Osteoblast (primary cell): ENCODE data around the gene RUNX3. TPM values are rescaled to one million over a fixed set of nuclear protein-coding genes. Genes with fewer than 3 reads are reported as not detected.

Experiments
- DNase-seq: peaks from one replicate; pipeline ENCODE4 v3.0.0; 2011; ENCODE audit warnings: low spot score, mixed read lengths; ENCODE audit not compliant: insufficient read length; ENCODE audit errors: missing footprints
- H2AFZ ChIP-seq: 2 replicates; pipeline ENCODE4 v1.6.0; 2011; ENCODE audit warnings: mild to moderate bottlenecking, low read length
- H3K27ac ChIP-seq: 2 replicates; pipeline ENCODE4 v1.5.1; 2011; ENCODE audit warnings: mild to moderate bottlenecking, low read depth, low read length, moderate library complexity
- H3K27me3 ChIP-seq: 2 replicates; pipeline ENCODE4 v1.6.0; 2012; ENCODE audit warnings: mild to moderate bottlenecking, control low read depth, inconsistent platforms, low read length, moderate library complexity; ENCODE audit not compliant: insufficient read depth
- H3K36me3 ChIP-seq: 2 replicates; pipeline ENCODE4 v1.5.1; 2011; ENCODE audit warnings: mild to moderate bottlenecking, low read length, control low read depth, moderate library complexity; ENCODE audit not compliant: insufficient read depth
- H3K4me1 ChIP-seq: 2 replicates; pipeline ENCODE4 v1.5.1; 2011; ENCODE audit warnings: mild to moderate bottlenecking, low read length, control low read depth, moderate library complexity; ENCODE audit not compliant: insufficient read depth
- H3K4me2 ChIP-seq: 2 replicates; pipeline ENCODE4 v1.6.0; 2011; ENCODE audit warnings: mild to moderate bottlenecking, low read length; ENCODE audit not compliant: insufficient read depth
- H3K4me3 ChIP-seq: fragments of 200-600 bp; sonication (generic); 3 replicates; pipeline ENCODE4 v1.5.1; 2012; ENCODE audit warnings: mild to moderate bottlenecking, low read length, inconsistent platforms; ENCODE audit not compliant: insufficient read depth
- H3K79me2 ChIP-seq: 2 replicates; pipeline ENCODE4 v1.6.0; 2012; ENCODE audit warnings: mild to moderate bottlenecking, low read length, control low read depth, inconsistent platforms; ENCODE audit not compliant: insufficient read depth
- H3K9me3 ChIP-seq: 2 replicates; pipeline ENCODE4 v1.5.1; 2011; ENCODE audit warnings: low read depth, low read length, control low read depth
- H4K20me1 ChIP-seq: 2 replicates; pipeline ENCODE4 v1.6.0; 2012; ENCODE audit warnings: mild to moderate bottlenecking, low read length, control low read depth; ENCODE audit not compliant: insufficient read depth
- total RNA-seq: library from RNA; depleted of rRNA; stranded (reverse); fragments of >200 nt; gene quantifications from 2 replicates; pipeline ENCODE4 v1.2.3, GENCODE V29; 2012
- TF ChIP-seq, protein P1 (sequence below): IDR thresholded peaks from 2 replicates; pipeline ENCODE4 v1.5.1; 2011; ENCODE audit warnings: mild to moderate bottlenecking, low read depth, low read length, moderate library complexity; ENCODE audit errors: extremely low read depth

RUNX3 gene
- total RNA-seq, 1 donor = 3.6 TPM

DNA sequence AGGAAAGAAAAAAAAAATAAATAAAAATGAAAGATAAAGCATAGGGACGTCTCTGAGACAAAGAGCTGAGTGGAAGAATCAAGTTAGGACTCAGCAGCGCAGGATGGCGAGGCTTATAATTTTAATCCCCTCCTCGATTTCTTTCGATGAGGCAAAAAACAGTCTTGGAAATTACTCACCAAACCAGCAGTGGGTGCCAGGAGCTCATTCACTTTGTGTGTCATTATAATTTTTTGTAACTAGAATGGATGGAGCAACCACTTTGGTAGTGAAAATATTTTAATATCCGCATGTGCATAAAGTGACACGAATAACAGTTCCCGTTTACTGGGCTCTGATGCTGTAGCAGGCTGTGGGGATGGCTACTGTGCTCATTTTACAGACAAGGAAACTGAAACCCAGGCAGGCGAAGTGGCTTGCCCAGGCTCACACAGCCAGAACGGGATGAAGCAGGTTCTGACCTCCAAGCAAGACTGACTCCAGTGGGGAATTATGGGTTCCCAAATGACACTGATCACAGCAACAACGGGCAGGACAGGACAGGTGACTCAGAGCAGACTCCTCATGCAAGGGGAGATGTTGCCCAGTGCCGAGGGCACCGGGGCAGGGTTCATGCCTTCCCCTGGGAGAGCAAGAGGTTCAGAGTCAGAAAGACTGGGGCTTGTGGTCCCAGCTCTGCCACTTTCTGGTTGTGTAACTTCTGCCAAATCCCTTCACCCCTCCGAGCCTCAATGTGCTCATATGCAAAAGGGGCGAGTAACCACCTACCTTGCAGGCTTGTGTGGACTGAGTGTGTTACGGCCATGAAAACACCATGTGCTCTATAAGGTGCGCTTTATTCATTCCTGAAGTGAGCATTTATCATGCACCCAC is 63.6 kb downstream of the RUNX3 start:
- no peaks in the 10 kb centered on the region for H3K79me2 ChIP-seq
- TF ChIP-seq, protein P1, sequence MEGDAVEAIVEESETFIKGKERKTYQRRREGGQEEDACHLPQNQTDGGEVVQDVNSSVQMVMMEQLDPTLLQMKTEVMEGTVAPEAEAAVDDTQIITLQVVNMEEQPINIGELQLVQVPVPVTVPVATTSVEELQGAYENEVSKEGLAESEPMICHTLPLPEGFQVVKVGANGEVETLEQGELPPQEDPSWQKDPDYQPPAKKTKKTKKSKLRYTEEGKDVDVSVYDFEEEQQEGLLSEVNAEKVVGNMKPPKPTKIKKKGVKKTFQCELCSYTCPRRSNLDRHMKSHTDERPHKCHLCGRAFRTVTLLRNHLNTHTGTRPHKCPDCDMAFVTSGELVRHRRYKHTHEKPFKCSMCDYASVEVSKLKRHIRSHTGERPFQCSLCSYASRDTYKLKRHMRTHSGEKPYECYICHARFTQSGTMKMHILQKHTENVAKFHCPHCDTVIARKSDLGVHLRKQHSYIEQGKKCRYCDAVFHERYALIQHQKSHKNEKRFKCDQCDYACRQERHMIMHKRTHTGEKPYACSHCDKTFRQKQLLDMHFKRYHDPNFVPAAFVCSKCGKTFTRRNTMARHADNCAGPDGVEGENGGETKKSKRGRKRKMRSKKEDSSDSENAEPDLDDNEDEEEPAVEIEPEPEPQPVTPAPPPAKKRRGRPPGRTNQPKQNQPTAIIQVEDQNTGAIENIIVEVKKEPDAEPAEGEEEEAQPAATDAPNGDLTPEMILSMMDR = peak; percentile 22
- H2AFZ ChIP-seq = no peak overlapping the region
- no peaks in the 10 kb centered on the region for H3K9me3 ChIP-seq
- no peaks in the 10 kb centered on the region for H3K27me3 ChIP-seq
- no peak overlapping the region for H3K4me2 ChIP-seq
- H3K36me3 ChIP-seq = no peaks in the 10 kb centered on the region
- no peak overlapping the region for H3K4me3 ChIP-seq
- no peak overlapping the region for H3K27ac ChIP-seq
- no peaks in the 10 kb centered on the region for H4K20me1 ChIP-seq
- peaks cover 11% of the 10 kb centered on the region for H3K4me1 ChIP-seq
- no peak for DNase-seq

DNA sequence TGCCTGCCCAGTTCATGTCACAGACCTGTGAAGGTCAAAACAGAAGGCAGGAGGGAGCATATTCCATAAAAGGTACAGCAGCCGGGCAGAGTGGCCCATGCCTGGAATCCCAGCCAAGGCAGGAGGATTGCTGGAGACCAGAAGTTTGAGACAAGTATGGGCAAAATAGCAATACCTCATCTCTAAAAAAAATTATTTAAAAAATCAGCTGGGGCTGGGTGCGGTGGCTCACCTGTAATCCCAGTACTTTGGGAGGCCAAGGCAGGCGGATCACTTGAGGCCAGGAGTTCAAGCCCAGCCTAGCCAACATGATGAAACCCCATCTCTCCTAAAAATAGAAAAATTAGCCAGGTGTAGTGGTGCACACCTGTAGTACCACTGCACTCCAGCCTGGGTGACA is 64.5 kb downstream of the RUNX3 start:
- DNase-seq = no peak
- no peaks in the 10 kb centered on the region for H3K27me3 ChIP-seq
- H3K4me3 ChIP-seq = no peak overlapping the region
- no peaks in the 10 kb centered on the region for H4K20me1 ChIP-seq
- H3K79me2 ChIP-seq = no peaks in the 10 kb centered on the region
- peaks cover 11% of the 10 kb centered on the region for H3K4me1 ChIP-seq
- no peak overlapping the region for H3K4me2 ChIP-seq
- no peaks in the 10 kb centered on the region for H3K36me3 ChIP-seq
- H2AFZ ChIP-seq = no peak overlapping the region
- H3K27ac ChIP-seq = no peak overlapping the region
- TF ChIP-seq, protein P1 = no peak
- H3K9me3 ChIP-seq = no peaks in the 10 kb centered on the region

DNA sequence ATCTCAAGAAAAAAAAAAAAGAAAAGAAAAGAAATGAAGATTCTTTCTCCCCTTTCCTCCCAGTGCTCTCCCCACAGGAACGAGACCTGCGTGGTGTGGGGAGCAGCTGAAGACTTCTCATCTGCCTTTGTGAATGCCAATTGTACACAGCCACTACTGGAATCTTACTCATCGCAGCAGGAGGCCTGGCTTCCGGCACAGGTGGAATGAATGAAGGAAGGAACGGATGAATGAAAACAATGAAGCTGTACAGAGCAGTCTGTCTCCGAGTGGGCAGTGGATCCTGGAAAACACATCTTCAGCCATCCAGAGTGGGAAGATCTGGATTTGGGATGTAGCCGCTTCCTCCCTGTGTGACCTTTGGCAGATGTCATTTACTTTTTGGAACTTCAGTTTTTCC is 64.9 kb downstream of the RUNX3 start:
- no peaks in the 10 kb centered on the region for H3K79me2 ChIP-seq
- H3K36me3 ChIP-seq = no peaks in the 10 kb centered on the region
- no peak overlapping the region for H2AFZ ChIP-seq
- no peaks in the 10 kb centered on the region for H4K20me1 ChIP-seq
- DNase-seq = no peak
- TF ChIP-seq, protein P1 = no peak
- H3K4me3 ChIP-seq = no peak overlapping the region
- no peak overlapping the region for H3K27ac ChIP-seq
- H3K9me3 ChIP-seq = no peaks in the 10 kb centered on the region
- no peak overlapping the region for H3K4me2 ChIP-seq
- no peaks in the 10 kb centered on the region for H3K27me3 ChIP-seq
- H3K4me1 ChIP-seq = peaks cover 11% of the 10 kb centered on the region

DNA sequence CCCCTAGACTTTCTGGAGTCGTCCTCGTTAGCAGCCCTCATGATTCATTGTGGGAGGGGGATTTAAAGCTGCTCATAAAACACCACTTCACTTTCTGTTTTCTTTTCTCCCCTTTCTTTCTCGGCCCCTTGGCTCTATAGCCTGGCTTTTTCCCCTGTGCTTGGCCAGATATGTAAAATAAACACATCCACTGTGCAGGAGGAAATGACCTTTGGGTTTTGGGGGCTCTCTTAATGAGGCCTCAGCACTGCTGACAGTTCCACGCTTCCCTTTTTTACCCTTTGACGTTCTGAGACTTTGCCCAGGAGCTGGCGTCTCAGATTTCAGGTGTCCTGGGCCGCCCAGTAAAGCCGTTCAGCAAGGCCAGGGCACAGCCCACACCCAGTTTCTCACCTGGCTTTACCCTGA is 65.7 kb downstream of the RUNX3 start:
- TF ChIP-seq, protein P1 = no peak
- Histone ChIP-seq H2AFZ (no peak overlapping the region), H3K4me1 (peaks cover 11% of the 10 kb centered on the region), H3K36me3 (no peaks in the 10 kb centered on the region), H3K79me2 (no peaks in the 10 kb centered on the region), H4K20me1 (no peaks in the 10 kb centered on the region), H3K27me3 (no peaks in the 10 kb centered on the region), H3K27ac (no peak overlapping the region), H3K4me3 (no peak overlapping the region), H3K4me2 (no peak overlapping the region), H3K9me3 (no peaks in the 10 kb centered on the region)
- no peak for DNase-seq
